ENCODE measurements around the gene RNASE8.

RNASE8 gene

GRCh38 chr14:21074398-21075272, 17.0 kb downstream of the RNASE8 start:
- no peak for DNase-seq

- DNase-seq, result no peak
Measured at GRCh38 chr14:21075719-21076437, 18.3 kb downstream of the RNASE8 start.

- DNase-seq, result no peak
Measured at GRCh38 chr14:21077672-21078071, 20.1 kb downstream of the RNASE8 start.

- no peak for DNase-seq
Measured at GRCh38 chr14:21078287-21078686, 20.7 kb downstream of the RNASE8 start.

- no peak for DNase-seq
Measured at GRCh38 chr14:21078726-21079125, 21.1 kb downstream of the RNASE8 start.

GRCh38 chr14:21081521-21082142, 24.0 kb downstream of the RNASE8 start:
- no peak for DNase-seq

- DNase-seq, result no peak
Measured at GRCh38 chr14:21083565-21084325, 26.1 kb downstream of the RNASE8 start.

- no peak for DNase-seq
Measured at GRCh38 chr14:21084396-21084795, 26.8 kb downstream of the RNASE8 start.

GRCh38 chr14:21084998-21085853, 27.6 kb downstream of the RNASE8 start:
- DNase-seq, result no peak

- no peak for DNase-seq
Measured at GRCh38 chr14:21086908-21087293, 29.3 kb downstream of the RNASE8 start.

GRCh38 chr14:21087294-21088091, 29.9 kb downstream of the RNASE8 start:
- DNase-seq, result peak; percentile 88

- no peak for DNase-seq
Measured at GRCh38 chr14:21088687-21089086, 31.1 kb downstream of the RNASE8 start.

- DNase-seq, result no peak
Measured at GRCh38 chr14:21089271-21089670, 31.6 kb downstream of the RNASE8 start.

- no peak for DNase-seq
Measured at GRCh38 chr14:21089877-21090193, 32.2 kb downstream of the RNASE8 start.

- DNase-seq, result no peak
Measured at GRCh38 chr14:21090194-21090939, 32.7 kb downstream of the RNASE8 start.

- no peak for DNase-seq
Measured at GRCh38 chr14:21090940-21091663, 33.5 kb downstream of the RNASE8 start.

- no peak for DNase-seq
Measured at GRCh38 chr14:21091821-21092272, 34.2 kb downstream of the RNASE8 start.

GRCh38 chr14:21092273-21093011, 34.8 kb downstream of the RNASE8 start:
- peak; percentile 40 for DNase-seq

- no peak for DNase-seq
Measured at GRCh38 chr14:21093018-21093417, 35.4 kb downstream of the RNASE8 start.

Data from COR-L47 (cell line).